SK-N-SH treated with all-trans-retinoic acid at 6 μM for 48 hours (cell line): Measurements from ENCODE around the gene TMEM100.

ENCODE experiments used
- ATAC-seq: fragments of 200-7000 bp; cut with Tn5 transposase; 3 replicates; pipeline ENCODE4 v1.9.1; 2020; ENCODE audit warnings: mild to moderate bottlenecking, moderate library complexity
- ARNTL ChIP-seq: fragments of 450-650 bp; formaldehyde crosslinking; IDR thresholded peaks from 2 replicates; pipeline ENCODE4 v1.5.0; 2020; ENCODE audit warnings: low read depth, mild to moderate bottlenecking, moderate library complexity, borderline replicate concordance
- BACH2 ChIP-seq: fragments of 250-450 bp; sonication (Bioruptor Pico); IDR thresholded peaks from 2 replicates; pipeline ENCODE4 v1.9.0; 2021; ENCODE audit warnings: mild to moderate bottlenecking, borderline replicate concordance
- CSDC2 ChIP-seq: fragments of 250-450 bp; sonication (Bioruptor Pico); IDR thresholded peaks from 2 replicates; pipeline ENCODE4 v1.5.0; 2020; ENCODE audit warnings: mild to moderate bottlenecking, moderate library complexity
- GLIS3 ChIP-seq: fragments of 250-450 bp; sonication (Bioruptor Pico); IDR thresholded peaks from 2 replicates; pipeline ENCODE4 v1.5.0; 2020; ENCODE audit warnings: mild to moderate bottlenecking, moderate library complexity
- ISL1 ChIP-seq: fragments of 250-450 bp; sonication (Bioruptor Pico); IDR thresholded peaks from 2 replicates; pipeline ENCODE4 v2.1.2; 2022; ENCODE audit warnings: mild to moderate bottlenecking, moderate library complexity
- OSR1 ChIP-seq: fragments of 250-450 bp; sonication (Bioruptor Pico); IDR thresholded peaks from 2 replicates; pipeline ENCODE4 v1.8.0; 2022; ENCODE audit warnings: moderate library complexity, mild to moderate bottlenecking, inconsistent platforms
- PATZ1 ChIP-seq: fragments of 250-450 bp; sonication (Bioruptor Pico); IDR thresholded peaks from 2 replicates; pipeline ENCODE4 v1.8.0; 2020; ENCODE audit warnings: mild to moderate bottlenecking, moderate library complexity, borderline replicate concordance
- PPARA ChIP-seq: fragments of 250-450 bp; sonication (Bioruptor Pico); IDR thresholded peaks from 2 replicates; pipeline ENCODE4 v1.5.0; 2020; ENCODE audit warnings: mild to moderate bottlenecking, borderline replicate concordance
- SNAI2 ChIP-seq: fragments of 250-450 bp; sonication (Bioruptor Pico); IDR thresholded peaks from 2 replicates; pipeline ENCODE4 v1.5.0; 2020; ENCODE audit warnings: mild to moderate bottlenecking, moderate library complexity
- TCF4 ChIP-seq: fragments of 250-450 bp; sonication (Bioruptor Pico); IDR thresholded peaks from 2 replicates; pipeline ENCODE4 v1.8.0; 2021; ENCODE audit warnings: mild to moderate bottlenecking, moderate library complexity, borderline replicate concordance
- TOX ChIP-seq: fragments of 250-450 bp; sonication (Bioruptor Pico); IDR thresholded peaks from 2 replicates; pipeline ENCODE4 v1.8.0; 2021; ENCODE audit warnings: mild to moderate bottlenecking, moderate library complexity, borderline replicate concordance
- ZC3H10 ChIP-seq: fragments of 250-450 bp; sonication (Bioruptor Pico); IDR thresholded peaks from 2 replicates; pipeline ENCODE4 v1.5.1; 2021; ENCODE audit warnings: mild to moderate bottlenecking, moderate library complexity
- ZFP3 ChIP-seq: fragments of 250-450 bp; sonication (Bioruptor Pico); IDR thresholded peaks from 2 replicates; pipeline ENCODE4 v1.5.0; 2020; ENCODE audit warnings: mild to moderate bottlenecking, moderate library complexity
- ZFP30 ChIP-seq: fragments of 450-650 bp; formaldehyde crosslinking; IDR thresholded peaks from 2 replicates; pipeline ENCODE4 v1.5.0; 2022; ENCODE audit warnings: mild to moderate bottlenecking, moderate library complexity
- ZNF565 ChIP-seq: fragments of 450-650 bp; formaldehyde crosslinking; conservative IDR thresholded peaks from 2 replicates; pipeline ENCODE4 v1.5.0; 2020; ENCODE audit warnings: low read depth, mild to moderate bottlenecking, moderate library complexity
- ZNF70 ChIP-seq: fragments of 450-650 bp; formaldehyde crosslinking; IDR thresholded peaks from 2 replicates; pipeline ENCODE4 v1.5.0; 2020; ENCODE audit warnings: mild to moderate bottlenecking, moderate library complexity
- ZNF8 ChIP-seq: fragments of 450-650 bp; formaldehyde crosslinking; IDR thresholded peaks from 2 replicates; pipeline ENCODE4 v1.5.0; 2020; ENCODE audit warnings: mild to moderate bottlenecking, moderate library complexity
- TF ChIP-seq, protein P1 (sequence below): fragments of 250-450 bp; sonication (Bioruptor Pico); IDR thresholded peaks from 2 replicates; pipeline ENCODE4 v1.8.0; 2021; ENCODE audit warnings: low read depth, mild to moderate bottlenecking, moderate library complexity, borderline replicate concordance
- TF ChIP-seq, protein P2 (sequence below): fragments of 250-450 bp; sonication (Bioruptor Pico); IDR thresholded peaks from 2 replicates; pipeline ENCODE4 v1.5.1; 2020; ENCODE audit warnings: low read depth, mild to moderate bottlenecking, moderate library complexity
- TF ChIP-seq, protein P3 (sequence below): fragments of 250-450 bp; sonication (Bioruptor Pico); IDR thresholded peaks from 2 replicates; pipeline ENCODE4 v1.5.0; 2020; ENCODE audit warnings: mild to moderate bottlenecking, moderate library complexity

TMEM100 gene

DNA sequence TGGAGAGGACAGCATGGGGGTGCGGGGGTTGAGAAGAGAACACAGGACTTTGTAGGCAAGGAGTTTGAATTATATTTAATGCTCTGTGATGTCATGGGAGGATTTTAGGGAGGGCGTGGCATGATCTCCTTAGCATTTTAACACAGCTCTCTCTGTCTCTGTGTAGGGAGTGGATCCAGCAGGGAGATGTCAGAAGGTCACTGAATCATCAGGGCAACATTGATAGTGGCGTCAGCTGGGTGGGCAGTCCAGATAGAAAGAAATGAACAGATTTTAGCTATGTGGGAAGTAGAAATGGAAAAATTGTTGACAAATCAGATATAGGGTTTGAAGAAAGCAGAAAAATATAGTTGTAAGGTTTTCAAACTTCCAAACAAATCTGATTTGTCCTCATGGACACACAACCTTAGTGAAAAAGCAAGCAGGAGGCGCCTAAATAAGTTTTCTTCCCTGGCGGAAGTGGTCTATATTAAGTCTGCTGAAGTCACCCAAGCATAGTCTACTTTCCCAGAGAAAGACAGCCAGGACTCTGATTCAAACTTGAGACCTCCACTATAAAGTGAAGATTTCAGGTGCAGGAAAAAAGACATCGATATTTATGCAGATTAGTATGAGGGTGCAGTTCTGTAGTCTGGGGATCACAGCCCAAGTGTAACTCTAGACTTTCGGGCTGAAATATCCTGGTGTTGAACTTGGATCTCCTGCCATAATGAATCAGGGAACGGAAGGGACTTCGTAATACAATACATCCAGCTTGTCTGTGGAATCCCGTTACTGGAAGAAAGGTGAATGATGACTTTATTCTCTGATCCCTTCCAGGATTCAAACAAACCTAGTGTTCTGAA, 18.1 kb upstream of the TMEM100 start (continued):
- no peak for TF ChIP-seq PATZ1
- no peak for TF ChIP-seq GLIS3 (CRISPR knock-in tag)
- TF ChIP-seq, all 23 proteins: peak for 0

DNA sequence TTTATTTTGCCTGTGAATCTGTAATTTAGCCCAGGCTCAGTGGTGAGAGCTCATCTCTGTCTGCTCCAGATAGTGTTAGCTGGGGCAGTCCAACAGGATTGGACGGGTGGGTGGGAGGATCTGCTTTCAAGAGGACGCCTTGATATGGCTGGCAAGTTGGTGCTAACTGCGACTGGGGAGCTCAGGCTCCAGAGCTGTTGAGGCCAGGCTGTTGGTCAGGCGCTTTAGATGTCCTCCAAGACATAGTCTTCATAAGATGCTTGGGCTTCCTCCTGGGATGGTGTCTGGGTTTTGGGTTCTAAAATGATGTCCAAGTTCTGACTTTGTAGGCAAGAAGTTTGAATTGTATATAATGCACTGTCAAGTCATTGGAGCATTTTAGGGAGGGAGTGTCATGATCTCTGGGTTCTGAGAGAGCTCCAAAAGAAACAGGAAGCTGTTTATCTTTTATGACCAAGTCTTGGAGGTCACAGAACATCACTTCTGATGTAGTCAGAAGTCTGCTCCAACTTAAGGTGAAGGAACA, 15.4 kb upstream of the TMEM100 start:
- ATAC-seq: no peak
- TF ChIP-seq ZNF565: no peak
- no peak for TF ChIP-seq ZNF70
- TF ChIP-seq ZFP30 (CRISPR knock-in tag): no peak
- TF ChIP-seq PPARA (CRISPR knock-in tag): no peak
- no peak for TF ChIP-seq ZNF8 (CRISPR knock-in tag)
- no peak for TF ChIP-seq ARNTL
- TF ChIP-seq GLIS3 (CRISPR knock-in tag): no peak
- TF ChIP-seq SNAI2 (CRISPR knock-in tag): no peak
- TF ChIP-seq, protein P1, sequence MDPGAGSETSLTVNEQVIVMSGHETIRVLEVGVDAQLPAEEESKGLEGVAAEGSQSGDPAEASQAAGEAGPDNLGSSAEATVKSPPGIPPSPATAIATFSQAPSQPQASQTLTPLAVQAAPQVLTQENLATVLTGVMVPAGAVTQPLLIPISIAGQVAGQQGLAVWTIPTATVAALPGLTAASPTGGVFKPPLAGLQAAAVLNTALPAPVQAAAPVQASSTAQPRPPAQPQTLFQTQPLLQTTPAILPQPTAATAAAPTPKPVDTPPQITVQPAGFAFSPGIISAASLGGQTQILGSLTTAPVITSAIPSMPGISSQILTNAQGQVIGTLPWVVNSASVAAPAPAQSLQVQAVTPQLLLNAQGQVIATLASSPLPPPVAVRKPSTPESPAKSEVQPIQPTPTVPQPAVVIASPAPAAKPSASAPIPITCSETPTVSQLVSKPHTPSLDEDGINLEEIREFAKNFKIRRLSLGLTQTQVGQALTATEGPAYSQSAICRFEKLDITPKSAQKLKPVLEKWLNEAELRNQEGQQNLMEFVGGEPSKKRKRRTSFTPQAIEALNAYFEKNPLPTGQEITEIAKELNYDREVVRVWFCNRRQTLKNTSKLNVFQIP (CRISPR knock-in tag): no peak
- TF ChIP-seq, protein P2, sequence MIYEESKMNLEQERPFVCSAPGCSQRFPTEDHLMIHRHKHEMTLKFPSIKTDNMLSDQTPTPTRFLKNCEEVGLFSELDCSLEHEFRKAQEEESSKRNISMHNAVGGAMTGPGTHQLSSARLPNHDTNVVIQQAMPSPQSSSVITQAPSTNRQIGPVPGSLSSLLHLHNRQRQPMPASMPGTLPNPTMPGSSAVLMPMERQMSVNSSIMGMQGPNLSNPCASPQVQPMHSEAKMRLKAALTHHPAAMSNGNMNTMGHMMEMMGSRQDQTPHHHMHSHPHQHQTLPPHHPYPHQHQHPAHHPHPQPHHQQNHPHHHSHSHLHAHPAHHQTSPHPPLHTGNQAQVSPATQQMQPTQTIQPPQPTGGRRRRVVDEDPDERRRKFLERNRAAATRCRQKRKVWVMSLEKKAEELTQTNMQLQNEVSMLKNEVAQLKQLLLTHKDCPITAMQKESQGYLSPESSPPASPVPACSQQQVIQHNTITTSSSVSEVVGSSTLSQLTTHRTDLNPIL (CRISPR knock-in tag): no peak
- no peak for TF ChIP-seq TOX (CRISPR knock-in tag)
- no peak for TF ChIP-seq ZFP3 (CRISPR knock-in tag)
- no peak for TF ChIP-seq TCF4 (CRISPR knock-in tag)
- TF ChIP-seq, protein P3, sequence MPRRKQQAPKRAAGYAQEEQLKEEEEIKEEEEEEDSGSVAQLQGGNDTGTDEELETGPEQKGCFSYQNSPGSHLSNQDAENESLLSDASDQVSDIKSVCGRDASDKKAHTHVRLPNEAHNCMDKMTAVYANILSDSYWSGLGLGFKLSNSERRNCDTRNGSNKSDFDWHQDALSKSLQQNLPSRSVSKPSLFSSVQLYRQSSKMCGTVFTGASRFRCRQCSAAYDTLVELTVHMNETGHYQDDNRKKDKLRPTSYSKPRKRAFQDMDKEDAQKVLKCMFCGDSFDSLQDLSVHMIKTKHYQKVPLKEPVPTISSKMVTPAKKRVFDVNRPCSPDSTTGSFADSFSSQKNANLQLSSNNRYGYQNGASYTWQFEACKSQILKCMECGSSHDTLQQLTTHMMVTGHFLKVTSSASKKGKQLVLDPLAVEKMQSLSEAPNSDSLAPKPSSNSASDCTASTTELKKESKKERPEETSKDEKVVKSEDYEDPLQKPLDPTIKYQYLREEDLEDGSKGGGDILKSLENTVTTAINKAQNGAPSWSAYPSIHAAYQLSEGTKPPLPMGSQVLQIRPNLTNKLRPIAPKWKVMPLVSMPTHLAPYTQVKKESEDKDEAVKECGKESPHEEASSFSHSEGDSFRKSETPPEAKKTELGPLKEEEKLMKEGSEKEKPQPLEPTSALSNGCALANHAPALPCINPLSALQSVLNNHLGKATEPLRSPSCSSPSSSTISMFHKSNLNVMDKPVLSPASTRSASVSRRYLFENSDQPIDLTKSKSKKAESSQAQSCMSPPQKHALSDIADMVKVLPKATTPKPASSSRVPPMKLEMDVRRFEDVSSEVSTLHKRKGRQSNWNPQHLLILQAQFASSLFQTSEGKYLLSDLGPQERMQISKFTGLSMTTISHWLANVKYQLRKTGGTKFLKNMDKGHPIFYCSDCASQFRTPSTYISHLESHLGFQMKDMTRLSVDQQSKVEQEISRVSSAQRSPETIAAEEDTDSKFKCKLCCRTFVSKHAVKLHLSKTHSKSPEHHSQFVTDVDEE: no peak
- TF ChIP-seq, all 23 proteins: peak for 0

DNA sequence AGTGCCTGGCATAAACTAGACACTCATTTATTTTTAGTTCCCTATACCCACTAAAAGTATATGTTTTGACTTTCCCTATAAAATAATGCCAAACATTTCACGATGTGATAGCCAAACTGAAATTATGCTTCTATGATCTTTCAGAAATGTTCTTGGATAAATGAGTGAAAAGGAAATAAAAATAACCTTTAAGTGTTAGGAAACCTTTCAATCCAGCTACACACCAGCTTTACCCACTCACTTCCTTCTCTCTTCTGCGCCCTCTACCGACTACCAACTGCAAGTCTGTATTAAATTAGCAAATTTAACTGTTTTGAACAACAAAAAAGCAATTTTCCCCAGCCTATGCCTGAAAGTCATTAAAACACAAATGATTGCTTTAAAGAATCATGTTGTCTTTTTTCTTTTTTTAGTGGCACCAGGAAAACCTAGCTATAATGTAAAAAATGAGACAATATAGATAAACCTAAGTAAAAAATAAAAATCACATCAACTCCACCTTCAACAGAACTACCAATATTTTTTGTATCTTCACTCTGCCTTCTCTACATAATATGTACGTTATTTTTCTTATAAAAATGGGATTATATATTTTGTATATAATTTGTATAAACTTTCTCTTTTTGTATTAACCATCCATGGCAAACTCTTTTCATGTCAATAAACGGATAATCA, 13.2 kb upstream of the TMEM100 start:
- TF ChIP-seq PPARA (CRISPR knock-in tag) (no peak), BACH2 (CRISPR knock-in tag) (no peak), SNAI2 (CRISPR knock-in tag) (no peak), ZFP3 (CRISPR knock-in tag) (no peak), TCF4 (CRISPR knock-in tag) (no peak), ARNTL (no peak), ZNF8 (CRISPR knock-in tag) (no peak), OSR1 (CRISPR knock-in tag) (no peak), CSDC2 (no peak), ZC3H10 (CRISPR knock-in tag) (no peak), ZFP30 (CRISPR knock-in tag) (no peak), TOX (CRISPR knock-in tag) (no peak), ISL1 (no peak)
- TF ChIP-seq, protein P3: no peak
- TF ChIP-seq, protein P1 (CRISPR knock-in tag): no peak
- ATAC-seq: peak; percentile 64
